GM19452 (cell line): ENCODE results near the gene ADGRG6.
"Not testable (repeated sequence)": the region's sequence is repeated elsewhere in the genome, so short reads cannot be mapped to it uniquely, and the experiment has no call there.

Source experiments
- ATAC-seq: cut with Tn5 transposase; IDR thresholded peaks from one replicate; pipeline ENCODE4 v1.9.1; 2021; ENCODE audit not compliant: unreplicated experiment

Gene ADGRG6

GRCh38 chr6:142343938-142344337 lies 42.1 kb downstream of the ADGRG6 start:
- no peak for ATAC-seq

GRCh38 chr6:142345261-142345660 lies 43.5 kb downstream of the ADGRG6 start:
- ATAC-seq, result no peak

- ATAC-seq, result not testable (repeated sequence)
Measured at GRCh38 chr6:142346166-142346565, 44.4 kb downstream of the ADGRG6 start.

- no peak for ATAC-seq
Measured at GRCh38 chr6:142349215-142349823, 47.5 kb downstream of the ADGRG6 start.

GRCh38 chr6:142350309-142350708 lies 48.5 kb downstream of the ADGRG6 start:
- ATAC-seq, result no peak

- no peak for ATAC-seq
Measured at GRCh38 chr6:142353690-142354089, 51.9 kb downstream of the ADGRG6 start.

- ATAC-seq, result no peak
Measured at GRCh38 chr6:142354650-142355049, 52.8 kb downstream of the ADGRG6 start.

GRCh38 chr6:142355520-142356174 lies 53.8 kb downstream of the ADGRG6 start:
- ATAC-seq, result no peak

GRCh38 chr6:142356201-142356883 lies 54.5 kb downstream of the ADGRG6 start:
- ATAC-seq, result no peak

- no peak for ATAC-seq
Measured at GRCh38 chr6:142356884-142357225, 55.0 kb downstream of the ADGRG6 start.

- no peak for ATAC-seq
Measured at GRCh38 chr6:142357879-142358278, 56.1 kb downstream of the ADGRG6 start.

GRCh38 chr6:142359271-142359960 lies 57.6 kb downstream of the ADGRG6 start:
- no peak for ATAC-seq

GRCh38 chr6:142361345-142361744 lies 59.5 kb downstream of the ADGRG6 start:
- ATAC-seq, result no peak

GRCh38 chr6:142361779-142362750 lies 60.3 kb downstream of the ADGRG6 start:
- ATAC-seq, result no peak

- no peak for ATAC-seq
Measured at GRCh38 chr6:142367061-142367460, 65.3 kb downstream of the ADGRG6 start.

GRCh38 chr6:142367501-142368018 lies 65.8 kb downstream of the ADGRG6 start:
- ATAC-seq, result no peak

- no peak for ATAC-seq
Measured at GRCh38 chr6:142369266-142369665, 67.5 kb downstream of the ADGRG6 start.

GRCh38 chr6:142372348-142372747 lies 70.5 kb downstream of the ADGRG6 start:
- ATAC-seq, result no peak

- ATAC-seq, result no peak
Measured at GRCh38 chr6:142373268-142374090, 71.7 kb downstream of the ADGRG6 start.
